IMR-90 (cell line): ENCODE data around the gene NAGPA.

ENCODE experiments used
- CEBPB ChIP-seq: IDR thresholded peaks from 2 replicates; pipeline ENCODE4 v1.6.1; 2012; ENCODE audit warnings: low read depth, low read length, improper control_type of control experiment
- MAFK ChIP-seq: IDR thresholded peaks from 2 replicates; pipeline ENCODE4 v1.6.1; 2012; ENCODE audit warnings: low read depth, low read length, improper control_type of control experiment
- MAZ ChIP-seq: IDR thresholded peaks from 2 replicates; pipeline ENCODE4 v1.6.1; 2012; ENCODE audit warnings: low read depth, mild to moderate bottlenecking, low read length, improper control_type of control experiment, moderate library complexity, borderline replicate concordance
- NFE2L2 ChIP-seq: fragments of 150-350 bp; IDR thresholded peaks from 2 replicates; pipeline ENCODE4 v1.6.1; 2016; ENCODE audit warnings: low read depth, mild to moderate bottlenecking, low read length
- POLR2A ChIP-seq: IDR thresholded peaks from 2 replicates; pipeline ENCODE4 v1.6.1; 2012; ENCODE audit warnings: mild to moderate bottlenecking, low read depth, low read length
- RFX5 ChIP-seq: IDR thresholded peaks from 2 replicates; pipeline ENCODE4 v1.8.0; 2012; ENCODE audit warnings: low read depth, mild to moderate bottlenecking, low read length, moderate library complexity
- TF ChIP-seq, protein P1 (sequence below): conservative IDR thresholded peaks from 2 replicates; pipeline ENCODE4 v1.5.1; 2012; ENCODE audit warnings: mild to moderate bottlenecking, low read depth, low read length, improper control_type of control experiment
- TF ChIP-seq, protein P2 (sequence below): fragments of 150-350 bp; IDR thresholded peaks from 2 replicates; pipeline ENCODE4 v1.6.1; 2016; ENCODE audit warnings: low read depth, mild to moderate bottlenecking, low read length, moderate library complexity, borderline replicate concordance

DNA sequence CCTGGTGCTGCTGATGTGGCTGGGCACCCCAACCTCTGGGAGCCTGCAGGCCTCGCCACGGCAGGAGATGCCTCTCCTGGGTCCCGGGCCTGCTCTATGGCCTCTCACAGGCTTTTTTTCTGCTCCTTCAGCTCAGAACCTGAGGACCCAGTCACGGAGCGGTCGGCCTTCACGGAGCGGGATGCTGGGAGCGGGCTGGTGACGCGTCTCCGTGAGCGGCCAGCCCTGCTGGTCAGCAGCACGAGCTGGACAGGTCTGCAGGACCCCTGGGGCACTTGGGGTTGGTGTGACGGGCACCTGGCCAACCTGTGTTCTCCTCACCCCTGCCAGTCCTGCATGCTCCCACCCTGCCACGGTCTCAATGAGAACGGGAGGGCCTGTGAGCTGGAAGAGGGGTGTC lies 44.9 kb upstream of the NAGPA start:
- TF ChIP-seq CEBPB (no peak), POLR2A (no peak), RFX5 (no peak), MAFK (no peak), MAZ (no peak), NFE2L2 (no peak)
- TF ChIP-seq, protein P1, sequence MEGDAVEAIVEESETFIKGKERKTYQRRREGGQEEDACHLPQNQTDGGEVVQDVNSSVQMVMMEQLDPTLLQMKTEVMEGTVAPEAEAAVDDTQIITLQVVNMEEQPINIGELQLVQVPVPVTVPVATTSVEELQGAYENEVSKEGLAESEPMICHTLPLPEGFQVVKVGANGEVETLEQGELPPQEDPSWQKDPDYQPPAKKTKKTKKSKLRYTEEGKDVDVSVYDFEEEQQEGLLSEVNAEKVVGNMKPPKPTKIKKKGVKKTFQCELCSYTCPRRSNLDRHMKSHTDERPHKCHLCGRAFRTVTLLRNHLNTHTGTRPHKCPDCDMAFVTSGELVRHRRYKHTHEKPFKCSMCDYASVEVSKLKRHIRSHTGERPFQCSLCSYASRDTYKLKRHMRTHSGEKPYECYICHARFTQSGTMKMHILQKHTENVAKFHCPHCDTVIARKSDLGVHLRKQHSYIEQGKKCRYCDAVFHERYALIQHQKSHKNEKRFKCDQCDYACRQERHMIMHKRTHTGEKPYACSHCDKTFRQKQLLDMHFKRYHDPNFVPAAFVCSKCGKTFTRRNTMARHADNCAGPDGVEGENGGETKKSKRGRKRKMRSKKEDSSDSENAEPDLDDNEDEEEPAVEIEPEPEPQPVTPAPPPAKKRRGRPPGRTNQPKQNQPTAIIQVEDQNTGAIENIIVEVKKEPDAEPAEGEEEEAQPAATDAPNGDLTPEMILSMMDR: no peak
- TF ChIP-seq, protein P2, sequence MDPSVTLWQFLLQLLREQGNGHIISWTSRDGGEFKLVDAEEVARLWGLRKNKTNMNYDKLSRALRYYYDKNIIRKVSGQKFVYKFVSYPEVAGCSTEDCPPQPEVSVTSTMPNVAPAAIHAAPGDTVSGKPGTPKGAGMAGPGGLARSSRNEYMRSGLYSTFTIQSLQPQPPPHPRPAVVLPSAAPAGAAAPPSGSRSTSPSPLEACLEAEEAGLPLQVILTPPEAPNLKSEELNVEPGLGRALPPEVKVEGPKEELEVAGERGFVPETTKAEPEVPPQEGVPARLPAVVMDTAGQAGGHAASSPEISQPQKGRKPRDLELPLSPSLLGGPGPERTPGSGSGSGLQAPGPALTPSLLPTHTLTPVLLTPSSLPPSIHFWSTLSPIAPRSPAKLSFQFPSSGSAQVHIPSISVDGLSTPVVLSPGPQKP: no peak
